K562 (cell line): Measurements from ENCODE around the gene IL37. TPM values are rescaled to one million over a fixed set of nuclear protein-coding genes. Genes with fewer than 3 reads are reported as not detected.

Source experiments
- ATAC-seq: fragments of 200-7000 bp; cut with Tn5 transposase; 3 replicates; pipeline ENCODE4 v1.9.1; 2020; ENCODE audit warnings: moderate library complexity
- BruUV-seq: library from RNA; stranded (reverse); fragments of 400-500 nt; replicated peaks from 2 replicates; lab custom pipeline; 2021; lab: Mats Ljungman, UMichigan
- CTCF ChIA-PET: fragments of 300-600 bp; formaldehyde crosslinking; extraction: SDS; loops from one replicate; lab custom pipeline; 2021; ENCODE audit warnings: low intra/inter-chr PET ratio; lab: Yijun Ruan, JAX
- POLR2A ChIA-PET: fragments of 300-600, 350-650 bp; sonication (Branson Sonifier 250); formaldehyde crosslinking; extraction: SDS; loops from one replicate; lab custom pipeline; 2021; ENCODE audit warnings: antibody characterized with exemption, inconsistent platforms; lab: Yijun Ruan, JAX
- DNase-seq, 4 experiments: peaks; one replicate each; pipeline versions ENCODE4 v3.0.0 to v3.0.0-alpha.2; 2011 to 2018; ENCODE audit warnings: low spot score in 3 of 4, mixed read lengths in 3 of 4; ENCODE audit errors: extremely low read depth in 1 of 4
- FAIRE-seq: peaks from 2 replicates; lab custom pipeline; 2011; peaks lifted over from hg19 to GRCh38; lab: Jason Lieb, UNC
- H2AFZ ChIP-seq: 2 replicates; pipeline ENCODE4 v1.6.0; 2011; ENCODE audit warnings: low read depth, low read length, control low read depth, inconsistent platforms
- H3K27ac ChIP-seq: fragments of 200-600 bp; 3 replicates; pipeline ENCODE4 v1.8.0; 2011; ENCODE audit warnings: low read depth, mild to moderate bottlenecking, control low read depth, inconsistent platforms, low read length, moderate library complexity, mixed read lengths; ENCODE audit errors: extremely low read depth
- H3K27me3 ChIP-seq, 2 experiments: fragments of 300-600 bp in 1 of 2; 2 replicates in 1 of 2; 3 replicates in 1 of 2; pipeline versions ENCODE4 v1.6.0 to v1.8.0; 2011; ENCODE audit warnings: inconsistent platforms in 2 of 2, low read length in 2 of 2, mild to moderate bottlenecking in 1 of 2, mixed read lengths in 1 of 2, moderate library complexity in 1 of 2; ENCODE audit not compliant: control insufficient read depth in 2 of 2, insufficient read depth in 2 of 2
- H3K36me3 ChIP-seq: fragments of 300-600 bp; 3 replicates; pipeline ENCODE4 v1.8.0; 2011; ENCODE audit warnings: mild to moderate bottlenecking, low read length, inconsistent platforms; ENCODE audit not compliant: control insufficient read depth, insufficient read depth
- H3K4me1 ChIP-seq, 2 experiments: fragments of 200-600 bp in 1 of 2; replicated peaks in 1 of 2; 2 replicates in 1 of 2; 3 replicates in 1 of 2; pipeline versions ENCODE4 v1.5.1 to v1.8.0; 2011; ENCODE audit warnings: inconsistent platforms in 2 of 2, low read length in 2 of 2, mild to moderate bottlenecking in 1 of 2, mixed read lengths in 1 of 2, moderate library complexity in 1 of 2; ENCODE audit not compliant: control insufficient read depth in 2 of 2, insufficient read depth in 2 of 2
- H3K4me2 ChIP-seq: 2 replicates; pipeline ENCODE4 v1.6.1; 2011; ENCODE audit warnings: low read length, control low read depth, inconsistent platforms, mixed read lengths; ENCODE audit not compliant: insufficient read depth
- H3K4me3 ChIP-seq: fragments of 200-600 bp; sonication (generic), shearing (Covaris generic); 2 replicates; pipeline ENCODE4 v1.5.1; 2016; ENCODE audit warnings: control low read depth, inconsistent platforms
- H3K79me2 ChIP-seq: fragments of 200-600 bp; 3 replicates; pipeline ENCODE4 v1.8.0; 2011; ENCODE audit warnings: low read length, inconsistent platforms; ENCODE audit not compliant: control insufficient read depth, insufficient read depth
- H3K9ac ChIP-seq, 2 experiments: 2 replicates each; pipeline versions ENCODE4 v1.6.0 to v1.6.1; 2011; ENCODE audit warnings: low read depth in 2 of 2, low read length in 2 of 2, control low read depth in 1 of 2, inconsistent platforms in 1 of 2, mild to moderate bottlenecking in 1 of 2, mixed read lengths in 1 of 2; ENCODE audit not compliant: insufficient read depth in 1 of 2
- H3K9me1 ChIP-seq: one replicate; pipeline ENCODE4 v1.6.0; 2011; ENCODE audit warnings: inconsistent platforms, mild to moderate bottlenecking, low read length, moderate library complexity; ENCODE audit not compliant: control insufficient read depth, insufficient read depth
- H3K9me3 ChIP-seq: replicated peaks from 2 replicates; pipeline ENCODE4 v1.5.1; 2011; ENCODE audit warnings: low read depth, low read length, inconsistent platforms; ENCODE audit not compliant: control insufficient read depth, insufficient read depth
- H4K20me1 ChIP-seq: replicated peaks from 2 replicates; pipeline ENCODE4 v1.6.1; 2011; ENCODE audit warnings: low read length, inconsistent platforms, mixed read lengths; ENCODE audit not compliant: control insufficient read depth, insufficient read depth
- CTBP1 ChIP-seq: fragments of 450-650 bp; IDR thresholded peaks from 2 replicates; pipeline ENCODE4 v1.6.1; 2016; ENCODE audit warnings: borderline replicate concordance
- IRF2 ChIP-seq: sonication (generic); formaldehyde crosslinking; IDR thresholded peaks from 2 replicates; pipeline ENCODE4 v1.8.1; 2022; ENCODE audit warnings: mild to moderate bottlenecking, missing genetic modification reagents
- MCM5 ChIP-seq: fragments of 450-650 bp; IDR thresholded peaks from 2 replicates; pipeline ENCODE4 v1.6.1; 2016; ENCODE audit warnings: low read depth
- PRPF4 ChIP-seq: fragments of 200-400 bp; formaldehyde crosslinking; IDR thresholded peaks from one replicate; pipeline ENCODE4 v1.6.1; 2017; ENCODE audit warnings: low read length, low read depth, mild to moderate bottlenecking; ENCODE audit not compliant: insufficient read depth, poor library complexity, severe bottlenecking
- PTBP1 ChIP-seq: fragments of 200-400 bp; formaldehyde crosslinking; IDR thresholded peaks from 2 replicates; pipeline ENCODE4 v1.6.1; 2017; ENCODE audit warnings: low read depth, low read length
- PURB ChIP-seq: sonication (generic); formaldehyde crosslinking; IDR thresholded peaks from 2 replicates; pipeline ENCODE4 v1.9.0; 2021; ENCODE audit warnings: low read depth, mild to moderate bottlenecking, missing genetic modification reagents
- RAD21 ChIP-seq, 2 experiments: fragments of 250-450 bp in 1 of 2; fragments of 450-650 bp in 1 of 2; sonication (Bioruptor Pico) in 1 of 2; formaldehyde crosslinking in 1 of 2; IDR thresholded peaks in 1 of 2; conservative IDR thresholded peaks in 1 of 2; 2 replicates each; pipeline versions ENCODE4 v1.4.0 to v1.8.0; 2020 to 2022; ENCODE audit warnings: mild to moderate bottlenecking in 2 of 2, moderate library complexity in 1 of 2
- STAT5A ChIP-seq: IDR thresholded peaks from 2 replicates; pipeline ENCODE4 v1.6.1; 2012; ENCODE audit warnings: low read length, inconsistent platforms, borderline replicate concordance
- ZNF280B ChIP-seq: fragments of 250-450 bp; sonication (Bioruptor Pico); IDR thresholded peaks from 2 replicates; pipeline ENCODE4 v1.5.1; 2021; ENCODE audit warnings: mild to moderate bottlenecking
- WGBS: fragments of 100-300 bp; shearing (Covaris generic); methylation state at CpG from one replicate; pipeline ENCODE4 v1.1.6; 2016; ENCODE audit warnings: low coverage, mixed read lengths; ENCODE audit not compliant: insufficient coverage; ENCODE audit errors: missing lambda C conversion rate; 5-methylcytosine and 5-hydroxymethylcytosine counted together
- in situ Hi-C: fragments of 300-500 bp; cut with MboI; formaldehyde crosslinking; loops from 4 replicates; pipeline ENCODE4 v1.15.0; 2018; ENCODE audit warnings: inconsistent platforms, mixed read lengths
- intact Hi-C: fragments of 100-400 bp; cut with micrococcal nuclease; formaldehyde crosslinking; loops from 2 replicates; pipeline ENCODE4 v1.14.2; 2022
- polyA plus RNA-seq, 8 experiments: library from polyadenylated mRNA; depleted of rRNA in 4 of 8; stranded (reverse) in 5 of 8; unstranded in 3 of 8; fragments of >200 nt; fragmentation: Nextera tagmentation in 2 of 8; fragmentation: Illumina TruSeq in 1 of 8; extraction: Ambion mirVana in 2 of 8; extraction: Trizol in 1 of 8; gene quantifications; 2 replicates each; pipeline versions ENCODE4 v1.2.1 to v1.2.3, GENCODE V29; 2011 to 2014; ENCODE audit warnings: inconsistent platforms in 1 of 8, missing spikeins in 1 of 8
- total RNA-seq, 7 experiments: library from RNA; depleted of rRNA in 6 of 7; stranded (reverse); fragments of >200 nt in 6 of 7; fragmentation: Illumina TruSeq in 2 of 7; extraction: Trizol in 2 of 7; gene quantifications; 2 replicates each; pipeline versions ENCODE4 v1.2.1 to v1.2.3, GENCODE V29; 2011 to 2021; ENCODE audit warnings: low replicate concordance in 1 of 7
- TF ChIP-seq, protein P1 (sequence below): sonication (generic); formaldehyde crosslinking; IDR thresholded peaks from 2 replicates; pipeline ENCODE4 v1.8.0; 2022; ENCODE audit warnings: missing genetic modification reagents, mild to moderate bottlenecking, borderline replicate concordance
- TF ChIP-seq, protein P2 (sequence below): sonication (generic); formaldehyde crosslinking; IDR thresholded peaks from 2 replicates; pipeline ENCODE4 v1.8.0; 2023; ENCODE audit warnings: mild to moderate bottlenecking, missing genetic modification reagents
- TF ChIP-seq, protein P3 (sequence below): sonication (generic); IDR thresholded peaks from 2 replicates; pipeline ENCODE4 v1.6.1; 2016
- TF ChIP-seq, protein P4 (sequence below): fragments of 450-650 bp; formaldehyde crosslinking; IDR thresholded peaks from 2 replicates; pipeline ENCODE4 v1.4.0; 2022; ENCODE audit warnings: missing genetic modification characterization

Gene IL37
- total and polyA plus RNA-seq, 9 of the 15 experiments (the other 6 are each of a cell fraction or from before 2014, with no cell fraction given): not detected

DNA sequence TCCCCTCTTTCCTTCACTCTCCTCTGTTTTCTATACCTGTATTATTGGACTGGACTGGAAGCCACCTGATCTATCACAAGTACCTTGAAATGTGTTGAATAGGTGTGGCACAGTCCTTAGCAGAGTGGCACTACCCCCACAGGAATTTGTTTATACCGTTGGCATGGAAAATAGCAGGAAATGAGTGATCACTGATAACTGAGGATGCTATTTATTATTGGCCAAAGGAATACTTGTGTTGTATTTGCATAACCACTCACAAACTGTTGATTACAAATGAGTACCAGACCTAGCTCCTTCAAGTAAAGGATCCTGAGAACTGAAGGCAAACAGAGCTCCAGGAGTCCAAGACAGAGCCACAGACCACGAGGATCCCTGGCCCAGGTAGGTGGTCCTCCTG, at the start of gene IL37 (continued):
- TF ChIP-seq, protein P1, sequence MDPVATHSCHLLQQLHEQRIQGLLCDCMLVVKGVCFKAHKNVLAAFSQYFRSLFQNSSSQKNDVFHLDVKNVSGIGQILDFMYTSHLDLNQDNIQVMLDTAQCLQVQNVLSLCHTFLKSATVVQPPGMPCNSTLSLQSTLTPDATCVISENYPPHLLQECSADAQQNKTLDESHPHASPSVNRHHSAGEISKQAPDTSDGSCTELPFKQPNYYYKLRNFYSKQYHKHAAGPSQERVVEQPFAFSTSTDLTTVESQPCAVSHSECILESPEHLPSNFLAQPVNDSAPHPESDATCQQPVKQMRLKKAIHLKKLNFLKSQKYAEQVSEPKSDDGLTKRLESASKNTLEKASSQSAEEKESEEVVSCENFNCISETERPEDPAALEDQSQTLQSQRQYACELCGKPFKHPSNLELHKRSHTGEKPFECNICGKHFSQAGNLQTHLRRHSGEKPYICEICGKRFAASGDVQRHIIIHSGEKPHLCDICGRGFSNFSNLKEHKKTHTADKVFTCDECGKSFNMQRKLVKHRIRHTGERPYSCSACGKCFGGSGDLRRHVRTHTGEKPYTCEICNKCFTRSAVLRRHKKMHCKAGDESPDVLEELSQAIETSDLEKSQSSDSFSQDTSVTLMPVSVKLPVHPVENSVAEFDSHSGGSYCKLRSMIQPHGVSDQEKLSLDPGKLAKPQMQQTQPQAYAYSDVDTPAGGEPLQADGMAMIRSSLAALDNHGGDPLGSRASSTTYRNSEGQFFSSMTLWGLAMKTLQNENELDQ (CRISPR knock-in tag): no peak
- TF ChIP-seq PRPF4: no peak
- TF ChIP-seq PURB (CRISPR knock-in tag): no peak
- no peak for TF ChIP-seq CTBP1
- TF ChIP-seq, all 486 proteins: peak for 0

GRCh38 chr2:112864072-112864471, 46.9 kb upstream of the IL37 start:
- Histone ChIP-seq H3K9ac (no peak overlapping the region), H3K4me3 (no peak overlapping the region), H3K4me2 (no peak overlapping the region), H3K27ac (no peak overlapping the region), H3K79me2 (no peaks in the 10 kb centered on the region), H2AFZ (no peak overlapping the region), H3K27me3 (no peaks in the 10 kb centered on the region; a peak in 1 of 5 replicates), H3K36me3 (no peaks in the 10 kb centered on the region), H3K9me3 (no peaks in the 10 kb centered on the region), H4K20me1 (no peaks in the 10 kb centered on the region), H3K9me1 (no peaks in the 10 kb centered on the region), H3K4me1 (peaks cover 3% of the 10 kb centered on the region in 2 experiments; a peak in 4 of 5 replicates)
- CTCF ChIA-PET: no interaction called here
- no TSS peak for BruUV-seq
- ATAC-seq (no peak), DNase-seq (no peak), FAIRE-seq (no peak)
- 11% methylated on average over 1 of the region's 1 CpG for WGBS
- POLR2A ChIA-PET: interaction anchor here (0.6 to 0.7 kb wide), 2 partner anchors 7 to 20 kb away, joined by 3 read pairs; no protein-coding TSS in a partner anchor
- intact Hi-C loops (no loop called here), in situ Hi-C loops (no loop called here)
- TF ChIP-seq RAD21 (CRISPR knock-in tag; conservative IDR thresholded peaks at IDR 0.05 in 1 of 2, IDR thresholded peaks at IDR 0.05 in 1 of 2): no peak
- no peak for TF ChIP-seq MCM5
- no peak for TF ChIP-seq STAT5A
- TF ChIP-seq, protein P2, sequence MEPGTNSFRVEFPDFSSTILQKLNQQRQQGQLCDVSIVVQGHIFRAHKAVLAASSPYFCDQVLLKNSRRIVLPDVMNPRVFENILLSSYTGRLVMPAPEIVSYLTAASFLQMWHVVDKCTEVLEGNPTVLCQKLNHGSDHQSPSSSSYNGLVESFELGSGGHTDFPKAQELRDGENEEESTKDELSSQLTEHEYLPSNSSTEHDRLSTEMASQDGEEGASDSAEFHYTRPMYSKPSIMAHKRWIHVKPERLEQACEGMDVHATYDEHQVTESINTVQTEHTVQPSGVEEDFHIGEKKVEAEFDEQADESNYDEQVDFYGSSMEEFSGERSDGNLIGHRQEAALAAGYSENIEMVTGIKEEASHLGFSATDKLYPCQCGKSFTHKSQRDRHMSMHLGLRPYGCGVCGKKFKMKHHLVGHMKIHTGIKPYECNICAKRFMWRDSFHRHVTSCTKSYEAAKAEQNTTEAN (CRISPR knock-in tag): no peak
- no peak for TF ChIP-seq IRF2
- TF ChIP-seq, protein P3, sequence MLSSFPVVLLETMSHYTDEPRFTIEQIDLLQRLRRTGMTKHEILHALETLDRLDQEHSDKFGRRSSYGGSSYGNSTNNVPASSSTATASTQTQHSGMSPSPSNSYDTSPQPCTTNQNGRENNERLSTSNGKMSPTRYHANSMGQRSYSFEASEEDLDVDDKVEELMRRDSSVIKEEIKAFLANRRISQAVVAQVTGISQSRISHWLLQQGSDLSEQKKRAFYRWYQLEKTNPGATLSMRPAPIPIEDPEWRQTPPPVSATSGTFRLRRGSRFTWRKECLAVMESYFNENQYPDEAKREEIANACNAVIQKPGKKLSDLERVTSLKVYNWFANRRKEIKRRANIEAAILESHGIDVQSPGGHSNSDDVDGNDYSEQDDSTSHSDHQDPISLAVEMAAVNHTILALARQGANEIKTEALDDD: no peak
- no peak for TF ChIP-seq ZNF280B
- TF ChIP-seq, protein P4, sequence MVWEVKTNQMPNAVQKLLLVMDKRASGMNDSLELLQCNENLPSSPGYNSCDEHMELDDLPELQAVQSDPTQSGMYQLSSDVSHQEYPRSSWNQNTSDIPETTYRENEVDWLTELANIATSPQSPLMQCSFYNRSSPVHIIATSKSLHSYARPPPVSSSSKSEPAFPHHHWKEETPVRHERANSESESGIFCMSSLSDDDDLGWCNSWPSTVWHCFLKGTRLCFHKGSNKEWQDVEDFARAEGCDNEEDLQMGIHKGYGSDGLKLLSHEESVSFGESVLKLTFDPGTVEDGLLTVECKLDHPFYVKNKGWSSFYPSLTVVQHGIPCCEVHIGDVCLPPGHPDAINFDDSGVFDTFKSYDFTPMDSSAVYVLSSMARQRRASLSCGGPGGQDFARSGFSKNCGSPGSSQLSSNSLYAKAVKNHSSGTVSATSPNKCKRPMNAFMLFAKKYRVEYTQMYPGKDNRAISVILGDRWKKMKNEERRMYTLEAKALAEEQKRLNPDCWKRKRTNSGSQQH (CRISPR knock-in tag): no peak
- TF ChIP-seq PTBP1: no peak
